Mucosa of gallbladder (tissue), 1 donor: ENCODE measurements around the gene SLC37A3. TPM values are rescaled to one million over a fixed set of nuclear protein-coding genes. Genes with fewer than 3 reads are reported as not detected.
"Not testable (repeated sequence)": the region's sequence is repeated elsewhere in the genome, so short reads cannot be mapped to it uniquely, and the experiment has no call there.

ENCODE experiments used
- DNase-seq: peaks from one replicate; pipeline ENCODE4 v3.0.0-alpha.2; 2020; ENCODE audit warnings: low spot score
- total RNA-seq: library from RNA; stranded (reverse); gene quantifications from one replicate; pipeline ENCODE4 v1.2.1, GENCODE V29; 2021
- donor health status: DM: no; HTN: no; CAD: no.

SLC37A3 gene, protein sequence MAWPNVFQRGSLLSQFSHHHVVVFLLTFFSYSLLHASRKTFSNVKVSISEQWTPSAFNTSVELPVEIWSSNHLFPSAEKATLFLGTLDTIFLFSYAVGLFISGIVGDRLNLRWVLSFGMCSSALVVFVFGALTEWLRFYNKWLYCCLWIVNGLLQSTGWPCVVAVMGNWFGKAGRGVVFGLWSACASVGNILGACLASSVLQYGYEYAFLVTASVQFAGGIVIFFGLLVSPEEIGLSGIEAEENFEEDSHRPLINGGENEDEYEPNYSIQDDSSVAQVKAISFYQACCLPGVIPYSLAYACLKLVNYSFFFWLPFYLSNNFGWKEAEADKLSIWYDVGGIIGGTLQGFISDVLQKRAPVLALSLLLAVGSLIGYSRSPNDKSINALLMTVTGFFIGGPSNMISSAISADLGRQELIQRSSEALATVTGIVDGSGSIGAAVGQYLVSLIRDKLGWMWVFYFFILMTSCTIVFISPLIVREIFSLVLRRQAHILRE
- 40.9 TPM for total RNA-seq

DNA sequence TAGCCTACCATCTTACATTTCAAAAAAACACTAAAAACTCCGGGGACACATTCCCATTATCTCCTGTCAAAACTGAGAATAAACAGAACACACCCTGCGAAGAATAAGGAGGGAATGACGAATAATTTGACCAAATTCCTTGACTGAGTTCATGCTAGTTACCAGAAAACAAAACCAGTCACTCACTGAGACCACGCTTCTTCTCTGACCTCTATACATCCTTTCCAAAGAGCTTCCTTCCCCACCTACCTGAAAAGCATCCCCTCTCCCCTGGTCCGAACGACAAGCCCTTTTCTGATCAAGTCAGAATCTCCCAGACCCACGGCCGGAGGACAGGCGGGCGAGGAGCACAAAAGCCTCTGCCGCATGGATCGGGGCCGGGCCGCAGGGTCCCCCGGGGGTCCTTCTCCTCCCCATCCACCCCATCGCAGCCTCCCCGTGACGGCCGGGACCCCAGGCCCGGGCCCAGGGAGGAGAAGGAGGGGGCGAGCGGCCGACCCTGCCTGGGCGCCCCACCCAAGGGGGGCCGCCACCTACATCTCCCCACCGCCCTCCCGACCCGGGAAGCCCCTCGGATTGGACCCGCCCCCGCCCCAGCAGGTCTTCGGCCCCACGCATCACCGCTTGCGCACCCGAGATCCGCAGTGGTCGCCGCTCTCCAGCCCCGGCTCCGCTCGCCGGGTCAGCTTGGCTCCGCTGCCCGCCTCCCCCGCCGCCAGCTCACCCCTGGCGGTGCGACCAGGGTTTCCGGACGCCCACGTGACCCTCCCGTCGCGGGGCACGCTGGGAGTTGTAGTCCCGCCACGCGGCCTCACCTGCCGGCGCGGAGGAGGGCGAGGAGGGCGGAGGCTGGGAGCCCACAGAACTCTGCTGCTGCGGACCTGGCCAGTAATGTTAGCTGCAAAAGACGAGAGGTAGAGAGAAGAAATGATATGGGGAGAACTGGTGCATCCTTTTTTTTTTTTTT lies at the start of gene SLC37A3:
Gene SLC37A3, minus strand, starts transcription at position 747 of the 967 bp plus-strand sequence. CDS start 16,004 bp downstream, outside the sequence.
- peak; percentile 84 for DNase-seq

DNA sequence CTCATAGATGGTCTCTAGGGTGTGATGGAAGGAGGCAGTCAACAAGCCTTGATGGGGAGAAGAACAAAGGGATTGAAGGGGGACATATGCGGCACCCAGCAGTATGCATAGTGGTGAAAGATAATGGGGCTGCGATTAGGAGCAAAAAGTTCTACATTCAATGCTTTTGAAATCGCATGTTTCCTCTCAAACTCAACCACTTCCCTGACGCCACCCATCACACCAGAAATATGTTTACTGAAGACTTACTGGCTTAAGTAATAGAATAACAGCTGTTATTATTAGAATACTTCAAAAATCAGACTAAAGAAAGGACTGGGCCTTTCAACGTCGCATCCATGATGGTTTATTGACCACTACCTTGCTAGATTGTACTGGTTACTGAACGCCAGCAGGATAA lies 49.5 kb upstream of the SLC37A3 start:
- no peak for DNase-seq

DNA sequence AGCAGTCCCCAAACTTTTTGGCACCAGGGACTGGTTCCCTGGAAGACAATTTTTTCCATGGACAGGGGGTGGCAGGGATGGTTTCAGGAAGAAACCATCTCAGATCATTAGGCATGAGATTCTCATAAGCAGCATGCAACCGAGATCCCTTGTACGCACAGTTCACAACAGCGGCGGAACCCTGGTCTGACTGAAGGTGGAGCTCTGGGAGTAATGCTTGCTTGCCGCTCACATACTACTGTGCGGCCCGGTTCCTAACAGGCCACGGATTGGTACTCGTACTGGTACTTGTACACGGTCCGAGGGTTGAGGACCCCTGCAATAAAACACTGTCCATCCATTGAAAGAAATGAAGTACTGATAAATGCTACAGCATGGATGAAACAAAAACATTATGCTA lies 48.1 kb upstream of the SLC37A3 start:
- no peak for DNase-seq

DNA sequence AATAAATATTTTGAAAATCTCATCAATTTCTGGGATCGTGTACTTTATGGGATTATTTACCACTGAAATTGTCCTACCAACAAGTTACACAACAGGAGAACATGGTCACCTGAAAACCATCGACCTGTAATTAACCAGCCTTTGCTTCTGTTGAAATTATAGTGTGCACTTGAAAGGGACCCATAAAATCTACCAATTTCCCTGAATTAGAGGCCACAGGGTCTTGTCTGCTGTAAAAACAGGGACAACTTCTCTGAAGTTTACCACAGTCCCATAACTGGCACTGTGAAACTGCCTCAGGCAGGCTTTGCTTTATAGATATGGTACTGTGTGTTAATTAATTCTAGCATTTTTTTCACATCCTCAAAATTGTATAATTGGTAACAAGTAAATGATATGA lies 43.2 kb upstream of the SLC37A3 start:
- no peak for DNase-seq

DNA sequence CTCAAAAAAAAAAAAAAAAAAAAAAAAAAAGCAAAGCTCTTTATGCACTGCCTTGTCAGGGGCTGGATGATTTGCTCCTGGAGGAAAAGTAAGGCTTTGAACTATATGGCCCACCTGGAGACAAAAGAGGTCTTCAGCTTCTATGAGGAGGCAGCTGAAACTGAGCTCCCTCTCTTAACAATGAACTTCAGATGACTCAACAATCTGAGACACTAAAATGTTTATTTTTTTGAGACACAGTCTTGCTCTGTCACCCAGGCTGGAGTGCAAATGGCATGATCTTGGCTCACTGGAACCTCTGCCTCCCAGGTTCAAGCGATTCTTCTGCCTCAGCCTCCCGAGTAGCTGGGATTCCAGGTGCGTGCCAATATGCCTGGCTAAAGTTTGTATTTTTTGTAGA lies 42.3 kb upstream of the SLC37A3 start:
- no peak for DNase-seq

DNA sequence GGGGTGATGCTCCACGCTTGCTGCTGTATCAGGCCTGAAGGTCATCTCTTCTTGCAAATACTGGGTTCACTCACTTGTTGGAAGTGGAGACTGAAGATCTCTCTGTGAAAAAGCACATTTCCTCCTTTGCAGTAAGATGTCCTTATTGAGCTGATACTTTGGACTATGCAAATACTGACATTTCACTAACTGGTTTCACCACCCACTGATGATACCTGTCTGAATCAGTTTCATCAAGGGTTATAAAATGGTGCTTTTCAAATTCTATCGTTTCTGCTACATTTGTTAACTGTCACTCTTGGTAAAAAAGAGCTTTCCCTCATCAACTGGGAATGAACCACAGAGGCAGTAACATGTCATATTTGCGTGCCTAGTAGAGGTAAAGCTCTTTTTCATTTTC lies 41.0 kb upstream of the SLC37A3 start:
- no peak for DNase-seq

DNA sequence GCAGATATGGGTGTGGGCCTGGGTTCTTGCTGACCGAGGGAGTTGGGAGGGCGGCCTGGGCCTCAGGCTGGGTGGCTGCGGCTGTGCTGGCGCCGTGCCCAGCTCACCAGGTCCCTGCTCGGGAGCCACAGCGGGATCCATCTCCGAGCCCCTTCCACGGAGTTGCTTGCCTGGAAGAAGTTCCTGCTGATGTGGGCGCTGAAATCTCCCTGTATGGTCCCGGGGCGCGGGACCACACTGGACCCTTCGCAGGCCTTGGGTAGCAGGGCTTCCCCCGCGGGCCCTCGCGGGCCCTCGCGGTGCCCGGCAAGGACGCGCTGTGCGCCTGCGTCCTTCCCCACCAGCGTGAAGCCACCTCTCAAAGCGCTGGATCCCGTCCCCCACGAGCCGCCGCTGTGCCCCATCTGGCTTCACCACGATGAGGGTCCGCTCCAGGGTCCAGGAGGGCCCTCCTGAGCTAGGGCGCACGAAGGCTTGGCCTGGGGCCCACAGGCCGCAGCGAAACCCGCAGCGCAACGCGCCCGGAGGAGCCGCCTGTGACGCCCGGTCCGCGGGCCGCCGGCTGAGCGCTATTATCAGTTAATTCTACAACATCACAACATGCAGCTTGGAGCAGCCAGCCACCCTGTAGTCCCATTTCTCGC lies 37.0 kb upstream of the SLC37A3 start:
- no peak for DNase-seq

DNA sequence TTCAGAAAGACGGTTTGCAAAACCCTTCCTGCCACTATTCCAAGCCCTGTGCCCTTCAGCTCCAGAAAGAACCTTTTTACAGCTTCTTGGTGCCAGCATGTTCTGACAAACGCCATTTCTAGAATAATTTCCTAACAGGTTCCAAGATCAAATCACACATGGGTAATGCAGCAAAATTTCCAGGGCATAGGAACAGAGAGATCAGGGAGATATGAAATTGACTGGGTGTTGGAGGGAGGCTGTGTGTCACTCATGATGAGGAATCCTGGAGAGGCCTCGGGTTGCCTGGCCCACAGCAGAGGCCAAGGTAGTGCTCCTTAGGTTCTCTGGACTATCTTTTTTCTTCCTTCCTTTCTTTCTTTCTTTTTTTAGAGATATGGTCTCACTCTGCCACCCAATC lies 35.1 kb upstream of the SLC37A3 start:
- no peak for DNase-seq

DNA sequence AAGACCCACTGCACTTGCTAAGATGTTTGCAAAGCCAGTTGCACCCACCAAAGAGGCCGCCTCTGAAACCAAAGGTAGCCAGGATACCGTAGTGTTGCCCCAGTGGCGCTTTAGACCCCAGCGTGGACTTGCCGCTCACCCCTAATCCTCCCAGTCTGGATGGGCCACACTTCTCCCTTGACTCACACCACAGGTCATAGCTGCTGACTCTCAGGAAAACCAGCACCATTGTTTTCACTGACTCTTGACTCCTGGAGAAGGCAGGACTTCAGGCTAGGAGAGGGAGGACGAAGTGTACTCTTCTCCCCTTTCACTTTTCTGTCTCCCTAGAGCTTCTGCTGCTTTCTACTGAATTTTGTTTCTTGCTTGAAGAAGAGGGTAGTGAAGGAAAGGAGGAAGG lies 27.8 kb upstream of the SLC37A3 start:
- no peak for DNase-seq

DNA sequence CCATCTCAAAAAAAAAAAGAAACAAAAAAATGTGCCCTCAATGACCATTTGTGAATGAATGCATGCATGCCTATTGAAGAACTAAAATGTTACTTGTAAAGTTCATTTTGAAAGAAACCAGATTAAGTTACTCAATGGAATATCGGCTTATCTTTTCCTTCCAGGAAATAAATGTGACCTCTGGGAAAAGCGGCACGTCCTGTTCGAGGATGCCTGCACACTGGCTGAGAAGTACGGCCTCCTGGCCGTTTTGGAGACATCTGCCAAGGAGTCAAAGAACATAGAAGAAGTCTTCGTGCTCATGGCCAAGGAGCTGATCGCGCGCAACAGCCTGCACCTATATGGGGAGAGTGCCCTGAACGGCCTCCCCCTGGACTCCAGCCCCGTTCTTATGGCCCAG lies 27.4 kb upstream of the SLC37A3 start:
- no peak for DNase-seq

DNA sequence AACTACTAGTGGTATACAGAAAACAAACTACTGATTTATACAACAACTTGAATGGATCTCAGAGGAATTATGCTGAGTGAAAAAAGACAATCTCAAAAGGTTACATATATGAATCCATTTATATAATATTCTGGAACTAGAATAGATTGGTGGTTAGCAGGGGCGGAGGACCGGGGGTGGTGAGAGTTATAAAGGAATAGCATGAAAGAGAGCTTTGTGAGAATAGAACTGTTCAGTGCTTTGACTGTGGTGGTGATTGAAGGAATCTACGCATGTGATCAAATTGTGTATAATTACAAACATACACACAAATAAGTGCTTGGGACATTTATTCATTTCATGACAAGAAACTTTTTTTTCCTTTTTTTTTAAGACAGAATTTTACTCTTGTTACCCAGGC lies 25.2 kb upstream of the SLC37A3 start:
- no peak for DNase-seq

DNA sequence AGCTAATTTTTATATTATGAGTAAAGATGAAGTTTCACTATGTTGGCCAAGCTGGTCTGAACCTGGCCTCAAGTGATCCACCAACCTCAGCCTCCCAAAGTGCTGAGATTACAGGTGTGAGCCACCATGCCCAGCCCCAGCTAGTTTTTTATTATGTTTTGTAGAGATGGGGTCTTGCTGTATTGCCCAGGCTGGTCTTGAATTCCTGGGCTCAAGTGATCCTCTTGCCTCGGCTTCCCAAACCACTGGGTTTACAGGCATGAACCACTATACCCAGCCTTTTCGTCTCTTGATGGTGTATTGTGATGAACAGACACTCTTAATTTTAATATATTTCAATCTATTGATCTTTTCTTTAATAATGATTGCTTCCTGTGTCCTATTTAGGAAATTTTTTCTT lies 23.2 kb upstream of the SLC37A3 start:
- DNase-seq, result no peak

DNA sequence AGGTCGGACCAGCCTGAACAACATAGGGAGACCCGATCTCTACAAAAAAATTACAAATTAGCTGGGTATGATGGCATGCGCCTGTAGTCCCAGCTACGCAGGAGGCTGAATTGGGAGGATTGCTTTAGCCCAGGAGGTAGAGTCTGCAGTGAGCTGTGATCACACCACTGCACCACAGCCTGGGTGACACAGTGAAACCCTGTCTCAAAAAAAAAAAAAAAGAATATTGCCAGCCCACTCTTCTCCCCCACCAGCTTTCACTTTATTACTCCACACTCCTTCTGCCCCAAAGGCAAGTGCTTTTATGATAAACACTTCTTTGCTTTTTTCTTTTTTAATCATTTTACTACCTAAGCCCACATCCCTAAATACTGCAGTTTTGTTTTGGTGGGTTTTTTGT lies 20.3 kb upstream of the SLC37A3 start:
- no peak for DNase-seq

DNA sequence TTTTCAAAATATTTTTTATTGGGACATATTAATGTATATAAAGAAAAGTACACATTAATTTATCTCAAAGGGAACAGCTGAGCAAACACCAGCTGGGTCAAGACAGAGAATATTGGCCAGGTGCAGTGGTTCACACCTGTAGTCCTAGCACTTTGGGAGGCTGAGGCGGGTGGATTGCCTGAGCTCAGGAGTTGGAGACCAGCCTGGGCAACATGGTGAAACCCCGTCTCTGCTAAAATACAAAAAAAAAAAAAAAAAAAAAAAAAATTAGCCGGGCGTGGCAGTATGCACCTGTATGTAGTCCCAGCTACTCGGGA lies 19.8 kb upstream of the SLC37A3 start:
- DNase-seq, result not testable (repeated sequence)

DNA sequence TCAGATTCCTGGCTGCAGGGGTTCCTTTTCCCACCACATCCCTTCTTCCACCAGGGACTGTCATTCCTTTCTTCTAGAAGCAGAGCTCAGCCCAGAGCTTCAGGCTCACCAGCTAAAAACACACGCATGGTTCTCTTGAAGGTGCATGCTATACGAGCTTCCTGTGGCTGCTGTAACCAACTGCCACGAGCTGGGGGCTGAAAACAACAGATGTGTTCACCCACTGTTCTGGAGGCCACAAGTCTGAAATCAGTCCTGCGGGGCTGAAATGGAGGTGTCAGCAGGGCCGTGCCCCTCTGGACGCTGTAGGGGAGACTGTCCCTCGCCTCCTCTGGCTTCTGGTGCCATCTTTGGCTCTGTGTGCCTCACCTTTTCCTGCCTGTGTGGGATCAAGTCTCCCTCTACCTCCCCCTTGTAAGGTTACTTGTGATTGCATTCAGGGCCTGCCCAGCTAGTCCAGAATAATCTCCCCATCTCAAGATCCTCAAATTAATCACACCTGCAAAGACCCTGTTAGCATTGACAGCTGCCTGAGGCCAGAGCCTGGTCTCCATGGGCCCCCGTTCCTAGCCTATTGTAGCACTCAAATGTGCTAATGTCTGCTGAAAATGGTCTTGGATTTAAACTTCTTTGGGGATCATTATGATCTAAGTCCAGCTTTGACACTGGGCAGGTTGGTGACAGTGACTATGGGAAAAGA lies 19.3 kb upstream of the SLC37A3 start:
- no peak for DNase-seq

DNA sequence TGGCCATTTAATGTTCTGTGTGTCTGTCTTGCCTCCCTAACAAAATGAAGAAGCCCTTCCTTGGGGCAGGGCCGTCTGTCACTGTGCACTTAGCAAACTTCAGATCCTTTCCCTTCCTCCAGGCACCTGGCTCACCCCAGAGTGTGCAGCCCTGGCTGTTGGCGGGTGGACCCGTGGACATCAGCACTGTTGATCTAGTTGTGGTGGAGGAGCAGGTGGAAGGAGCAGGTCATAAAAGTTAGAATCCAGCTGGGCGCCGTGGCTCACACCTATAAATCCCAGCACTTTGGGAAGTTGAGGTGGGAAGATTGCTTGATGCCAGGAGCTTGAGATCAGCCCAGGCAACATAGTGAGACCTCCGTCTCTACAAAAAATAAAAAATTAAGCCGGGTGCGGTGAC lies 18.2 kb upstream of the SLC37A3 start:
- DNase-seq, result no peak

DNA sequence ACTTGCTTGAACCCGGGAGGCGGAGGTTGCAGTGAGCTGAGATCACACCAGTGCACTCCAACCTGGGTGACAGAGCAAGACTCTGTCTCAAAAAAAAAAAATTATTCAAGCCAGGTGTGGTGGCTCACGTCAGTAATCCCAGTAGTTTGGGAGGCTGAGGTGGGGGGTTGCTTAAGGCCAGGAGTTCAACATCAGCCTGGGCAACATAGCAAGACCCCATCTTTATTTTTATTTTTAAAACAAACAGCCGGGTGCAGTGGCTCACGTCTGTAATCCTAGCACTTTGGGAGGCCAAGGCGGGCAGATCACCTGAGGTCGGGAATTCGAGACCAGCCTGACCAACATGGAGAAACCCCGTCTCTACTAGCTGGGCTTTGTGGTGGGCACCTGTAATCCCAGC lies 17.5 kb upstream of the SLC37A3 start:
- not testable (repeated sequence) for DNase-seq

DNA sequence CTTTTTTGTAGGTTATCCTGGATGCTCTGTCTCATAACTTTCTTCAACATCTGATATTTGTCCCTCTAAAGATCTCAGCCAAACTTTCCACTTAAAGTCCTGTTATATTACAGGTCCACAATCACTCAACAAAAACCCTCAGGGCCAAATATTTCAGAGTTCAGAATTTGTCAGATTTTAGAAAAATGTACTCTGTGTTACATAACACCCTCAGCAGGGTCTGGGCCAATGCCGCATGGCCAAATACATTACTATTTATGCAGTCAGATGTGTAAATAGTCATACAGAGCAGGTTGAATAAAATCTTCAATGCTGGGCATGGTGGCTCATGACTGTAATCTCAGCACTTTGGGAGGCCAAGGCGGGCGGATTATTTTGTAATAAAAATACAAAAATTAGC lies 17.0 kb upstream of the SLC37A3 start:
- no peak for DNase-seq

DNA sequence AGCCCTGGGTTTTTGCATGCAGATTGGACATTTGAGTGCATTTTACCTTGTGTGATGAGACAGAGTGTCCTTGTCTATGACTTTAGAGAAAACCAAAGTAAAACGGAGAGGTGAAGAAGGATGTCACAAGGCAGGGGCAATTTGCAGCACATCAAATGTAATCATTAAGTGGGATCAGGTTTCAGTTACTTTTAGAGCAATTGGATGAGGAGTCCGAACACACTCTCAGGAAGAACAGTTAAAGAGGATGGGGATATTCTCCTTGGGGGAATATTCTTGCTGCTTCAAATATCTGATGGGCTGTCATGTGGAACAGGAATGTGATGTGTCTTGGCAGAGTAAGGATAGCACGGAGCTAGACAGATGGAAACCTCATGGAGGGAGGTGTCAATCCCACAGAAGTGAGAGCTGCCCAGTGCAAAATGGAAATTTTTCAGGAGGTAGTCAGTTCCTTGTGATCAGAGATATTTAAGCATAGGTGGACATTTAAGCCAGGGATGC lies 6.3 kb upstream of the SLC37A3 start:
- DNase-seq, result no peak

DNA sequence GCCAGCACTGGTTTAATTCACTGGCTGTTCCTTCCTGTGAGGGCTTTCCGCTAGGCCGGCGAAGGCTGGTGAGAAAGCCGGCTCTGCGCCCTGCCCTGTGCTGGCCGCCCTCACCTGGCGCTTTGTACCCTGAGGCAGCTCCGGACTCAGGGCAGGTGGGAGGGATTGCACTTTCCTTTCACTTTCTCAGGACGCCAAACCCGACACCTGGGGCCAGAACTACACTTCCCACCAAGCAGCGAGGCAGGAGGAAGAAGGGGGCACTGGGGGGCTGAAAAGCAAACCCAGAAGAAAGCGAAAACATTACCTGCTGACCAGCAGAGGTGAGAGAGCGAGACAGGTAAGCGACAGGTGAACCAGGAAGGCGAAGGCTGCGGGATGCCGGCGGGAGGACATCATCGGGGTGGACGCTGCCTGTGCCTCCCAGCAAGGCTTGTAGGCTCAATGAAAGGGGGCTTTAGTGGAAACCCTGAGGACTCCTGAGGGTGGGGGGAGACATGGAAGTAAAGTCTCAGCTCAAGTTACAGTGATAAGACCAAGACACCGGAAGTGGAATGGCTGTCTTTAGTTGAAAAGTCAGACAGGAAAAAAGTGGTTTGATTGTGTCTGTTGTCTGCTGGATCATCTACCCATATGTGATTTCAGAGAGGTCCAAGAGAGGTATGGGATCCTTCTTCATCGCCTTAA lies 5.7 kb upstream of the SLC37A3 start, which contains the start of gene RAB19:
Gene RAB19, plus strand, starts transcription at position 181 of the 687 bp plus-strand sequence. CDS start 3,589 bp downstream, outside the sequence.
- peak; percentile 22 for DNase-seq
